Upper lobe of left lung (tissue), 4 donors: Measurements from ENCODE around the gene IGHMBP2.

Experiments used
- EP300 ChIP-seq, 4 donors: sonication (generic); formaldehyde crosslinking; IDR thresholded peaks; one replicate each; pipeline ENCODE4 v1.5.1; 2017; ENCODE audit warnings: antibody characterized with exemption in 4 of 4, control low read depth in 2 of 4
- POLR2AphosphoS5 ChIP-seq, 2 donors: sonication (generic); formaldehyde crosslinking; IDR thresholded peaks; one replicate each; pipeline ENCODE4 v1.5.1; 2017; ENCODE audit warnings: antibody characterized with exemption in 2 of 2

DNA sequence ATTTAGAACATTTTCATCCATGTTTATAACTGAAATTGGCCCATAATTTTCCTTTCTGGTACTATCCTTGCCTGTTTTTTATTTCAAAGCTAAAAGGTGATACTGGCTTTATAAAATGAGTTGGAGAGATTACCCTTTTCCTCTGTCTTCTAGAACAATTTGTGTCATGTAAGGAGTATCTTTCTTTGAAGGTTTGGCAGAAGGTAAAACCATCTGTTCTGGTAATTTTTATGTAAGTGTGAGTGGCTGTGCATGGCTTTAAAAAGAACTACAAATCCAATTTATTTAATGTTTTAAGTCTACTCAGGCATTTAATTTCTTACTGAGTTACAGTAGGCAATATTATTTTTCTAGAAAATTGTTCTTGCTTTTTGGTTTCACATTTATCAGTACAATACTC, 84.8 kb downstream of the IGHMBP2 start:
- TF ChIP-seq POLR2AphosphoS5 (IDR thresholded peaks at IDR 0.05), result no peak
- no peak for TF ChIP-seq EP300 (IDR thresholded peaks at IDR 0.05)
